ENCODE data around the gene FBXL13.
"Not testable (repeated sequence)": the region's sequence is repeated elsewhere in the genome, so short reads cannot be mapped to it uniquely, and the experiment has no call there.

The FBXL13 gene

GRCh38 chr7:102927312-102927933 is 147.2 kb downstream of the FBXL13 start:
- DNase-seq, result no peak

GRCh38 chr7:102926783-102927140 is 147.8 kb downstream of the FBXL13 start:
- no peak for DNase-seq

- DNase-seq, result no peak
These were observed 148.4 kb downstream of the FBXL13 start for GRCh38 chr7:102925976-102926782.

GRCh38 chr7:102918845-102919244 is 155.8 kb downstream of the FBXL13 start:
- no peak for DNase-seq

- DNase-seq, result no peak
These were observed 156.9 kb downstream of the FBXL13 start for GRCh38 chr7:102917436-102918353.

- DNase-seq, result no peak
These were observed 157.7 kb downstream of the FBXL13 start for GRCh38 chr7:102916881-102917280.

GRCh38 chr7:102916426-102916825 is 158.2 kb downstream of the FBXL13 start:
- DNase-seq, result no peak

GRCh38 chr7:102914585-102914984 is 160.0 kb downstream of the FBXL13 start:
- no peak for DNase-seq

- DNase-seq, result no peak
These were observed 160.8 kb downstream of the FBXL13 start for GRCh38 chr7:102913826-102914225.

- no peak for DNase-seq
These were observed 161.9 kb downstream of the FBXL13 start, which contains the start of gene LRRC17 for GRCh38 chr7:102912742-102913141. TSS of gene LRRC17 (plus strand) at chr7:102913000. CDS start at chr7:102933914, 20,914 bp downstream.

GRCh38 chr7:102908676-102909075 is 165.9 kb downstream of the FBXL13 start:
- DNase-seq, result no peak

GRCh38 chr7:102903576-102903975 is 171.0 kb downstream of the FBXL13 start:
- DNase-seq, result not testable (repeated sequence)

GRCh38 chr7:102902052-102902451 is 172.5 kb downstream of the FBXL13 start:
- not testable (repeated sequence) for DNase-seq

GRCh38 chr7:102898532-102898859 is 176.1 kb downstream of the FBXL13 start:
- no peak for DNase-seq

GRCh38 chr7:102897856-102898531 is 176.6 kb downstream of the FBXL13 start:
- DNase-seq, result no peak

GRCh38 chr7:102897211-102897631 is 177.4 kb downstream of the FBXL13 start:
- no peak for DNase-seq

GRCh38 chr7:102896585-102896984 is 178.0 kb downstream of the FBXL13 start:
- DNase-seq, result no peak

GRCh38 chr7:102895602-102896001 is 179.0 kb downstream of the FBXL13 start:
- no peak for DNase-seq

GRCh38 chr7:102892631-102893278 is 181.8 kb downstream of the FBXL13 start:
- no peak for DNase-seq

- no peak for DNase-seq
These were observed 182.8 kb downstream of the FBXL13 start for GRCh38 chr7:102891693-102892261.

- no peak for DNase-seq
These were observed 183.5 kb downstream of the FBXL13 start for GRCh38 chr7:102890971-102891692.
